Activated T-cell treated with anti-CD3 and anti-CD28 coated beads, Interleukin-2, amount 50 U/mL, for 24 hours (primary cell): ENCODE measurements around the gene RILPL1.
"Not testable (repeated sequence)": the region's sequence is repeated elsewhere in the genome, so short reads cannot be mapped to it uniquely, and the experiment has no call there.

Experiments used
- DNase-seq: peaks from one replicate; pipeline ENCODE4 v3.0.0-alpha.2; 2020
- H3K27ac Mint-ChIP-seq: 2 replicates; pipeline ENCODE4 v1.8.0; 2020; ENCODE audit warnings: mild to moderate bottlenecking, mixed read lengths
- H3K27me3 Mint-ChIP-seq: 2 replicates; pipeline ENCODE4 v1.8.0; 2020; ENCODE audit warnings: mixed read lengths
- H3K36me3 Mint-ChIP-seq: 2 replicates; pipeline ENCODE4 v1.8.0; 2020; ENCODE audit warnings: low read depth, mixed read lengths
- H3K4me1 Mint-ChIP-seq: 2 replicates; pipeline ENCODE4 v1.8.0; 2020; ENCODE audit warnings: low read depth, mixed read lengths
- H3K4me3 Mint-ChIP-seq: 2 replicates; pipeline ENCODE4 v1.8.0; 2020; ENCODE audit warnings: mild to moderate bottlenecking, moderate library complexity, mixed read lengths
- H3K9me3 Mint-ChIP-seq: 2 replicates; pipeline ENCODE4 v1.8.0; 2020; ENCODE audit warnings: mixed read lengths

The RILPL1 gene

GRCh38 chr12:123446333-123446713 lies 87.2 kb downstream of the RILPL1 start:
- H3K9me3 Mint-ChIP-seq = no peaks in the 10 kb centered on the region
- no peak overlapping the region for H3K27ac Mint-ChIP-seq
- DNase-seq = no peak
- no peaks in the 10 kb centered on the region for H3K27me3 Mint-ChIP-seq
- peaks cover 30% of the 10 kb centered on the region for H3K4me1 Mint-ChIP-seq
- no peaks in the 10 kb centered on the region for H3K36me3 Mint-ChIP-seq
- H3K4me3 Mint-ChIP-seq = no peak overlapping the region

- no peaks in the 10 kb centered on the region for H3K27me3 Mint-ChIP-seq
Measured at GRCh38 chr12:123445388-123446332, 87.9 kb downstream of the RILPL1 start.

GRCh38 chr12:123444092-123445026 lies 89.2 kb downstream of the RILPL1 start:
- no peak overlapping the region for H3K27ac Mint-ChIP-seq
- peaks cover 24% of the 10 kb centered on the region for H3K4me1 Mint-ChIP-seq
- no peak for DNase-seq

More at GRCh38 chr12:123445388-123446332, 87.9 kb downstream of the RILPL1 start:
- H3K27ac Mint-ChIP-seq = peak overlapping the region; percentile 14
- no peaks in the 10 kb centered on the region for H3K36me3 Mint-ChIP-seq
- H3K4me3 Mint-ChIP-seq = no peak overlapping the region
- DNase-seq = no peak
- peaks cover 30% of the 10 kb centered on the region for H3K4me1 Mint-ChIP-seq
- no peaks in the 10 kb centered on the region for H3K9me3 Mint-ChIP-seq

GRCh38 chr12:123442774-123443173 lies 90.7 kb downstream of the RILPL1 start:
- Mint-ChIP-seq H3K27me3 (no peaks in the 10 kb centered on the region), H3K36me3 (no peaks in the 10 kb centered on the region), H3K27ac (no peak overlapping the region), H3K4me1 (peaks cover 12% of the 10 kb centered on the region), H3K9me3 (no peaks in the 10 kb centered on the region), H3K4me3 (no peak overlapping the region)
- no peak for DNase-seq

More at GRCh38 chr12:123444092-123445026, 89.2 kb downstream of the RILPL1 start:
- Mint-ChIP-seq H3K4me3 (no peak overlapping the region), H3K36me3 (no peaks in the 10 kb centered on the region), H3K9me3 (no peaks in the 10 kb centered on the region), H3K27me3 (no peaks in the 10 kb centered on the region)

GRCh38 chr12:123441523-123442164 lies 91.9 kb downstream of the RILPL1 start:
- H3K36me3 Mint-ChIP-seq = no peaks in the 10 kb centered on the region
- H3K4me1 Mint-ChIP-seq = peaks cover 23% of the 10 kb centered on the region
- no peaks in the 10 kb centered on the region for H3K9me3 Mint-ChIP-seq
- H3K27me3 Mint-ChIP-seq = no peaks in the 10 kb centered on the region
- no peak overlapping the region for H3K4me3 Mint-ChIP-seq
- DNase-seq = no peak
- H3K27ac Mint-ChIP-seq = no peak overlapping the region

GRCh38 chr12:123436017-123436964 lies 97.2 kb downstream of the RILPL1 start, which contains the start of gene RILPL2:
TSS of gene RILPL2 (minus strand) at chr12:123436684. CDS start at chr12:123436420, 264 bp downstream.
- no peaks in the 10 kb centered on the region for H3K27me3 Mint-ChIP-seq
- peak within 1 kb of the TSS; percentile 99 for H3K27ac Mint-ChIP-seq
- H3K4me1 Mint-ChIP-seq = peaks cover 52% of the 10 kb centered on the region
- H3K36me3 Mint-ChIP-seq = peaks cover 42% of the 10 kb centered on the region
- DNase-seq = peak; percentile 95
- peak within 1 kb of the TSS; percentile 96 for H3K4me3 Mint-ChIP-seq
- H3K9me3 Mint-ChIP-seq = no peaks in the 10 kb centered on the region

- H3K9me3 Mint-ChIP-seq = no peaks in the 10 kb centered on the region
- H3K4me3 Mint-ChIP-seq = peak overlapping the region; percentile 96
- H3K36me3 Mint-ChIP-seq = peaks cover 49% of the 10 kb centered on the region
- H3K27me3 Mint-ChIP-seq = no peaks in the 10 kb centered on the region
- no peak for DNase-seq
- H3K4me1 Mint-ChIP-seq = peaks cover 58% of the 10 kb centered on the region
- peak overlapping the region; percentile 99 for H3K27ac Mint-ChIP-seq
Measured at GRCh38 chr12:123435636-123436016, 97.9 kb downstream of the RILPL1 start.

- no peak for DNase-seq
- H3K4me3 Mint-ChIP-seq = peak overlapping the region; percentile 96
- H3K27me3 Mint-ChIP-seq = no peaks in the 10 kb centered on the region
- H3K27ac Mint-ChIP-seq = peak overlapping the region; percentile 99
- peaks cover 63% of the 10 kb centered on the region for H3K4me1 Mint-ChIP-seq
- H3K9me3 Mint-ChIP-seq = no peaks in the 10 kb centered on the region
- H3K36me3 Mint-ChIP-seq = peaks cover 67% of the 10 kb centered on the region
Measured at GRCh38 chr12:123433615-123434014, 99.9 kb downstream of the RILPL1 start.

GRCh38 chr12:123431951-123432817 lies 101.3 kb downstream of the RILPL1 start:
- H3K27ac Mint-ChIP-seq = peak overlapping the region; percentile 99
- not testable (repeated sequence) for H3K27me3 Mint-ChIP-seq, H3K9me3 Mint-ChIP-seq, DNase-seq
- peaks cover 81% of the 10 kb centered on the region for H3K36me3 Mint-ChIP-seq
- peaks cover 68% of the 10 kb centered on the region for H3K4me1 Mint-ChIP-seq
- H3K4me3 Mint-ChIP-seq = peak overlapping the region; percentile 96

GRCh38 chr12:123429101-123429500 lies 104.4 kb downstream of the RILPL1 start:
- DNase-seq, H3K9me3 Mint-ChIP-seq, H3K27me3 Mint-ChIP-seq, H3K4me3 Mint-ChIP-seq: not testable (repeated sequence)
- peaks cover 80% of the 10 kb centered on the region for H3K36me3 Mint-ChIP-seq
- H3K4me1 Mint-ChIP-seq = peaks cover 50% of the 10 kb centered on the region
- H3K27ac Mint-ChIP-seq = peak overlapping the region; percentile 90

GRCh38 chr12:123428591-123428990 lies 104.9 kb downstream of the RILPL1 start:
- peaks cover 45% of the 10 kb centered on the region for H3K4me1 Mint-ChIP-seq
- H3K36me3 Mint-ChIP-seq = peaks cover 80% of the 10 kb centered on the region
- no peaks in the 10 kb centered on the region for H3K9me3 Mint-ChIP-seq
- peak overlapping the region; percentile 34 for H3K4me3 Mint-ChIP-seq
- H3K27ac Mint-ChIP-seq = peak overlapping the region; percentile 90
- DNase-seq = no peak
- H3K27me3 Mint-ChIP-seq = no peaks in the 10 kb centered on the region

GRCh38 chr12:123427036-123427769 lies 106.3 kb downstream of the RILPL1 start:
- DNase-seq = no peak
- H3K27ac Mint-ChIP-seq = peak overlapping the region; percentile 90
- peaks cover 80% of the 10 kb centered on the region for H3K36me3 Mint-ChIP-seq

More at GRCh38 chr12:123427036-123427769, 106.3 kb downstream of the RILPL1 start:
- H3K4me1 Mint-ChIP-seq = peaks cover 32% of the 10 kb centered on the region
- H3K27me3 Mint-ChIP-seq = no peaks in the 10 kb centered on the region
- H3K9me3 Mint-ChIP-seq = no peaks in the 10 kb centered on the region
- peak overlapping the region; percentile 34 for H3K4me3 Mint-ChIP-seq
